ENCODE measurements around the gene CUX1. TPM values are rescaled to one million over a fixed set of nuclear protein-coding genes. Genes with fewer than 3 reads are reported as not detected.

Gene CUX1
- polyA plus RNA-seq, 1 donor: 101 TPM

GRCh38 chr7:102248081-102248455 is 430.6 kb downstream of the CUX1 start:
- no peak for DNase-seq

GRCh38 chr7:102248456-102249395 is 431.3 kb downstream of the CUX1 start:
- no peak for DNase-seq

DNA sequence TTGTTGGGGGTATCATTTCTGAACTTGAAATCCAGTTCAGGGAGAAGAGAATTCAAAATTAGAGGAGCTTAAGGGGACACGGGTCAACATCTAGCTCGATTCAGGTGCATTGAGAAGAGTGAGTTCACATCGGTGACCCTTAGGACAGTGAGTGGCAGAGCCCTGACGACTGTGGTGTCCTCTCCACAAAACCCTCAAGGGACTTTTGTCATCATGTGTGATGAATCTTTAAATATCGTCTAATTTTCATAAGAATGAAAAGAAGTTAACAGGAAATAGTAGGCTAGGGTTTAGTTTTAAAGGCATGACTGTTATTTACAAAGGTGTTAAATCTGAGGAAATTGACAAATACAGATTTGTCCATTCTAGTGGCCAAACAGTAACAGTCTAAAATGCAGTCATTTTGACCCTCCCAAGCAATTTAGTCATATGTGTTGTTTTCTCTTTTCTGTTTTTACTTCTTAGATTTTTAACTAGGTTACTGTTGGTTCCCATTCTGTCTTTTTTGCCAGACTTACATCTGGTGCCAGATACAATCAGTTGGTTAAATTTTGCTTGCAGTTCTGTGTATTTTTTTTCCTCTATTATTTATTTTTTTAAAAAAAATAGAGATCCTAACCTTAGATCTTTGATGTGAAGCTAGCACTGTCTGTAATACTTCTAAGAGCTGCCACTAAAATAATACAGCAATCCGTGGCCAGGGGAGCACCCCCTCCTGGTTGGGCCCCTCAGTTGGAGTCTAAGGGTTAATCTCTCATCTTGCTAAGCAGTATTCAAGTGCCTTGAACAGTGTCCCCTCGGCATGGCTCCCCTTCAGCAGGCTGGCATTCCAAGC is 434.3 kb downstream of the CUX1 start:
- DNase-seq: no peak

DNA sequence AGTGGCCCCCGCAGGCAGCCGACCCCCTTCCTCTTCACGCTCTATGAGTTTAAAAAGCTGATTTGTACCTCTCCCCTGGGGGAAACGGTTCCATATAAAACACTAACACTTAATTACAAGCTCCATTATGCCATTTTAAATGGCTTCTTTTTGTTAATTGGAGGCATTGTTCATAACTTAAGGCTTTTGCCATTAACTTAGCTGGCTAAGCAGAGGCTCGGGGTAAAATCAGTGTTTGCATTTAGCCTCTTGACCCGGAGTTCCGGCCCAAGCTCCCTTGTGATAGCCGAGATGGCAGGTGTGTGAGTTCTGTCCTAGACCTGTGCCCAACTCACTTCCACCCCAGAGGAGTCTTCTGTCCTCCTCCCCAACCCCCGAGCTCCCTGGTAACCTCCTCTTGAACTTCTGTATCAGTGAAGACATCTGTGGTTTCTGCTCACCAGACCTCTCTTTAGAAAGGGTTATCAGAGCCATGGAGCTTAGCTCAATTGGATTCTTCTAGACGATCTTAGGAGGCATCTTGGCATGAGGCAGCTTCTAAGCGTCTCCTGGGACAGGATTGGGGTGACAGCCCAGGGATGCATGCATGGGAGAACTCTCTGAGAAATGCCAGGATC is 435.0 kb downstream of the CUX1 start:
- DNase-seq: no peak

GRCh38 chr7:102253066-102253972 is 435.9 kb downstream of the CUX1 start:
- no peak for DNase-seq

DNA sequence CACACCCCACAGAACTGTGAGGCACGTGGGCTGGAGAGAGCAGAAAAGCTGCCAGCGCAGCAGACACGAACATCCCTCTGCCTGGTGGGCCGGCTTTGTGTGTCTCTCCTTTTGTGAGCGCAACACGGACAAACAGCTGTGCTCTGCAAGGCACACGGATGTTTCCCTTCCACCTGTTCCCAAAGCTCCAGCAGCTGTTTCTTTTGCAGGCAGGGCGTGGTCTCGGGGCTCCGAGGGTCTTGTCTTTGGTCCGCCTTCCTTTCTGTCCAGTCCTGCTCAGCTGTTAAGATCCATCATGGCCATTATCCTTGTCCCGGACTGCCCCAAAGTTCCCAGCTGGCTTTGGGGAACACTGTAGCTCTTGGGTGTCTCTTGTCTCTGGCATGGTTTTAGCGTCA is 436.5 kb downstream of the CUX1 start:
- no peak for DNase-seq

DNA sequence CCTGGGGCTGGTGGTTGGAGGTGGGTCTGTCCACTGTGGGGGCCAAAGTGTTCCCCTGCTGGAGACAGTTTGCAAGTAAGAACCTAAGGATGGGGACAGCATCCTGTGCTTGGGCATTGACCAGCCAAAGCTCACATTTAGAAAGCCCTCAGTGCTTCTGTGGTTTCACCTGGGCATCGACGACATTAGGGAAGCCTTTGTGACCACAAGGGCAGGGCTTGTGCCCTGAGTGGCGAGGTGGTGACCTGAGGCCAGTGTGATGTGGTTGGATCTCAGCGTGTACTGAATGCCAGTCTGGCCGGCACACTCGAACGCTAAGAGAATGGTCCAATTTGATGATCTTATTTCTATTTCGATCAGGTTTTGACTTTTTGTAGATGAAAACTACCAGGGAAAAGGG is 437.1 kb downstream of the CUX1 start:
- no peak for DNase-seq

DNA sequence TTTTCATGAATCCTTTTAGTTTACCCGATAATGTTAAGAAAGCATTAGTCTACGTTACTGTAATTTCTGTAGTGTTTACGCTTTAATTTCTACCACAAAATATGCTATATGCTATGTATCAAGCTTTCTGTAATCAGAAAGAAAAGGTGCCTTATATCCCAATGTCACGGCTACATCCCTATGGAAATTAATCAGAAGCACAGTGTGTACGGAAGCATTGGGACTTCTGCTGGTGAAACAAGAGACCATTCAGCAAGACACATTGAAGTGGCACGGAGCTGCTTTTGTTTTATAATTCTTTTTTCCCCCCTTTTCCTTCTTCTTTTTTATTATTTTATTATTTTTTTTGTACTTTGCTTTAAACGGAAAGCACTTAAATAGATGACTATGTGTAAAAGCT is 438.1 kb downstream of the CUX1 start:
- DNase-seq: no peak

DNA sequence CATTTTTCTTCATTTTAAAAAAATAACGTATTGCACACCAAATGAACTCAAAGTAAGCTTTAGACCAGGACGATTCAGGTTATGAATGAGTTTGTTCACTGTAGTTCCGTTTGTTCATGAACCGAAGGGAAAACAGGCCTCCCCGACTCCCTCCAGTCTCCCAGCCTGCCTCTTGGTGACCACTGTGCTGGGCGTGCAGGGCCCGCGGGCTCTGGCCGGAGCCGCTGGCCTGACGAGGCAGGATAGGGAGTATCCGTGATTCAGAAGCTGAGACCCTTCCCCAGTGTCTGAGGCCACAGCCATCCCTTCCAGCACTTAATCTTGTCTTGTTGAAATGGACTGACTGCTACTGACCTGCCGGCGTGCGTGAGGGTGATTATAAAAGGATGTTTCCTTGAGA is 438.5 kb downstream of the CUX1 start:
- no peak for DNase-seq

- DNase-seq: no peak
Measured at GRCh38 chr7:102258073-102258748, 440.8 kb downstream of the CUX1 start.

DNA sequence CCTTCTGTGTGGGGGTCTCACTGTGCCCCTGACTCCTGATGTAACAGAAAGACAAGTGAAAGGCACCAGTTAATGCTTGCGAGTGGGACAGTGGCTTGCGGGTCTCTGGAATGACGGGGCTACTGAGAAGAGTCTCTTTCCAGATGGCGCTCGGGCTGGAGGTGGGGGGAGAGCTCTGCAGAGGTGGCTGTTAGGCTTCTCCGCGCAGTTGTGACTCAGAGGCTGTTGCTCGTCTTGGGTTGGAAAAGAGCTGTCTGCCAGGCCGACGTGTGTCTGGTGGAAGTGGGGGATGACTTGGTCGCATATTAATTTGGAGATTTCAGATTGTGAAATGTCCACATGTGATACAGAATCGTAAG is 441.3 kb downstream of the CUX1 start:
- no peak for DNase-seq

- no peak for DNase-seq
Measured at GRCh38 chr7:102260856-102261255, 443.4 kb downstream of the CUX1 start.

DNA sequence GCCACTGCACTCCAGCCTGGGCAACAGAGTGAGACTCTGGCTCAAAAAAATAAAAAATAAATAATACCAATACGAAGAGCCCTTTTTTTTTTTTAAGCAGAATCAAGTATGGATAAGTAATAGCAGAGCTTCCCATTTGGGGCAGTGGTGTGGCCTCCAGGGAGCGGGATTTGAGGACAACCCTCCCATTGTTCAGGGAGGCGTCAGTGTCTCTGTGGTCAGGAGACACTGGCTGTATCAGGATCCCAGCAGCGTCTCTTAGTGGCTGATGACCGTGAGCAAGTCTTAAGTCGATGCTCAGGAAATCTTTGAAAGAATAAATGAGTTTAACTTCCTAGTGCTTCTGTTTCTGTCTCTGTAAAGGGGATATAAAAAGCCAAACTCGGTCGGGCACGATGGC is 444.0 kb downstream of the CUX1 start:
- DNase-seq: no peak

DNA sequence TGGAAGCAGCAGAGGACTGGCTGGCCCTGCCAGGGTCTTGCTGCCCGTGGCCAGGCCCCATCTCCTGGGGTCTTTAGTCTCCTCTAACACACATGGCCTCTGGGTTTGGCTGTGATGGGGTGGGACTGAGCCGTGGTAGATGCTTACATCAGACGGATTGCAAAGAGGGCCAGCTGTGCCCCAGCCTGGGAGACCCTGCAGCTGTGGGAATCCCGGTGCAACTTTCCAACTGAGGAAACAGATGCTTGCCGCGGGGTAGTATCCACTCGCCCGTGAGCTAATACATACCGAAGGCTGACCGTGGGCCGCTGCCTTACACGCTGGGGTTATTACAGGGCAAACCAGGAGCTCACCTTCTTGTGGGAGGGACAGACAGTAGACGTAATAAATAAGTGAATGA is 445.1 kb downstream of the CUX1 start:
- no peak for DNase-seq

GRCh38 chr7:102264367-102264891 is 447.0 kb downstream of the CUX1 start:
- DNase-seq: no peak

- DNase-seq: no peak
Measured at GRCh38 chr7:102266541-102266940, 449.1 kb downstream of the CUX1 start.

DNA sequence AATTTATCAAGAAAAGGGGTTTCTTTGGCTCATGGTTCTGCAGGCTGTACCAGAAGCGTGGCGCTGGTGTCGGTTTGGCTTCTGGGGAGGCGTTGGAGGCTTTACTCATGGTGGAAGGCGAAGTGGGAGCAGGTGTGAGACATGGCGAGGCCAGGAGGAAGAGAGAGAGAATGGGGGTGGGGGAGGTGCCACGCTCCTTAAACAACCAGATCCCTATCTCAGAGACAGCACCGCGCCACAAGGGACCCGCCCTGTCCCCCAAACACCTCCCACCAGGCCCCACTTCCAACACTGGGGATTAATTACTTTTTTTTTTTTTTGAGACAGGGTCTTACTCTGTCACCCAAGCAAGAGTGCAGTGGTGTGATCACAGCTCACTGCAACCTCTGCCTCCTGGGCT is 451.2 kb downstream of the CUX1 start:
- DNase-seq: no peak

DNA sequence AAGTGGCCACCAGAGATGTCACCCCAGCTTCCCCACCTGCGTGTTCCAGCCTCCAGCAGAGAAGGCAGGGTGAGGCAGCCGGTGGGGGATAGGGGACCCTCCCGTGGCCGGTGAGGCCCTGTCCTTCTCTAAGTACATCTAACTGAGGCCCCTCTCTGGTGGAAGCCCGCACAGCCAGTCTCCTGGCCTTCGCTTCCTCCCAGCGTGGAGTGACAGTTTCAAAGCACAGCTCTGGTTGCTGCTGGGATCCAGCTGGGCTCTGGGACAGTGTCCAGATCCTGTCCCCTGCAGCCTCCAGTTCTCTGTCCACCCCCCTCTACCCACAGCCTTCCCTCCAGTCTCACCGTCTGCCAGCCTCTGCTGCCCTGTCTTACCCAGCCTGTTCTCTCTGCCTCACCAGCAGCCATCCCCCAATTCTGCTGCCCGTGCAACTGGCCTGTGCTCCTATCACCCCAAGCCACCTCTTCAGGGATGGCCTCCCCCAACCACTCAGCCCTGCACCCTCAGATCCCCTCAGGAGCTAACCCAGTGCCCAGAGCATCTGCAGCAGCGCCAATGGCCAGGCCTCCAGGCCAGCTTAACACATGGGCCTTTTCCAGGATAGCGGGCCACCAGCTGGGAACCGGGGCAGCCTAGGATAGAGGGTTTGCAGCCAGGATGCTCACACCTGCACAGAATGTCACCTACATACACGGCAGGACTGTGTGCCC is 452.9 kb downstream of the CUX1 start:
- no peak for DNase-seq

DNA sequence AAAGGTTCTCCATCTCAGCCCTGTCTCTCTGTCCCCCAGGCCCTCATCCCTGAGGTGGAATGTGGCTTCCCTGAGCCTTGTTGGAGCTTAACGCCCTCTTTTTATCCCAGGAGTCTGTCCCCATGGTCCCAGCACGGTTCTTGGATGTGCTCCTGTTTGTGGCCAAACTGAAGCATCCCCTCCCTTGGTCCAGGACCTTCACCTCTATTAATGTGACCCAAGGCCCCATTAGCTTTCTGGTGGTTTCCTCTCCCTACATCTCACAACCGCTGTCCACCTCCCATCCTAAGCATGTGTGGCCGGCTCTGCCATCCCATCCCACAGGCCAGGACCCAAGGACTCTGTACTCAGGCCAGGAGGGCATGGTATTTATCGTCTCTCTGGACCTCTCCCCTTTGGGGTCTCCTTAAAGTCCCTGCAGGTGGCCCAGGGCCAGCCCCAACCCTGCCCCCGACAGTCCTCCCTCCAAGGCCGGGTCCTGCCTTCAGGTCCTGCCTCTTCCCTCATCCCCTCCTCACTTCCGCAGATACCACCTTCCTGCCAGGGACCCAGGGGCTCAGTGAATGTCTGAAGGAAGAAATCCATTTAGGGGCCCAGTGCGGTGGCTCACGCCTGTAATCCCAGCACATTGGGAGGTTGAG is 453.9 kb downstream of the CUX1 start:
- no peak for DNase-seq

Data from left kidney (tissue), 2 donors.